ENCODE measurements around the gene KRTAP19-1.

KRTAP19-1 gene

DNA sequence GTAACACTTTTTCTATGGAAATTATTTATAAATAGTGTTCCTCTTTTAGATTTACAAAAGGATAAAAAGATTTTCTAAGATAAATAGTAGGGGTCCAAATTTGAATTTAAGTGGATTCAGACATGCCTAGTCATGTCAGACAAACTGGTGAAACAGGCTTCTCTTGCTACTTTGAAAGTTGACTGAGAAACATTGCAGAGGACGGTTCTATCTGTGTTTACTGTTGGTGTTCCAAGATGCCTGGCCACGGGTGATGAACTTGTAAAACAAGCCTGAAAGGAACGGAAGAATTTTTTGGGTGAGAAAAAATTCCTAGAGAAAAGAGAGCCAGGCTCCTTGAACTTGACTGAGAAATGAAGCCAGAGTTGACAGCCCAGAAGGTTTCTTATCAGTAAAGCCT is 2.2 kb downstream of the KRTAP19-1 start:
- Histone ChIP-seq H3K36me3 (ENCODE audit: insufficient read depth, low read length) (no peaks in the 10 kb centered on the region), H3K27me3 (ENCODE audit: insufficient read depth, low read length) (no peaks in the 10 kb centered on the region), H3K27ac (ENCODE audit: low read depth, low read length) (no peak overlapping the region), H3K4me3 (ENCODE audit: low read length) (no peak overlapping the region), H3K4me1 (ENCODE audit: insufficient read depth, low read length) (no peaks in the 10 kb centered on the region), H3K9ac (ENCODE audit: low read depth, low read length) (no peak overlapping the region), H3K9me3 (ENCODE audit: insufficient read depth, low read depth, low read length) (no peaks in the 10 kb centered on the region)
- 72% methylated on average over 3 of the region's 3 CpGs for WGBS

DNA sequence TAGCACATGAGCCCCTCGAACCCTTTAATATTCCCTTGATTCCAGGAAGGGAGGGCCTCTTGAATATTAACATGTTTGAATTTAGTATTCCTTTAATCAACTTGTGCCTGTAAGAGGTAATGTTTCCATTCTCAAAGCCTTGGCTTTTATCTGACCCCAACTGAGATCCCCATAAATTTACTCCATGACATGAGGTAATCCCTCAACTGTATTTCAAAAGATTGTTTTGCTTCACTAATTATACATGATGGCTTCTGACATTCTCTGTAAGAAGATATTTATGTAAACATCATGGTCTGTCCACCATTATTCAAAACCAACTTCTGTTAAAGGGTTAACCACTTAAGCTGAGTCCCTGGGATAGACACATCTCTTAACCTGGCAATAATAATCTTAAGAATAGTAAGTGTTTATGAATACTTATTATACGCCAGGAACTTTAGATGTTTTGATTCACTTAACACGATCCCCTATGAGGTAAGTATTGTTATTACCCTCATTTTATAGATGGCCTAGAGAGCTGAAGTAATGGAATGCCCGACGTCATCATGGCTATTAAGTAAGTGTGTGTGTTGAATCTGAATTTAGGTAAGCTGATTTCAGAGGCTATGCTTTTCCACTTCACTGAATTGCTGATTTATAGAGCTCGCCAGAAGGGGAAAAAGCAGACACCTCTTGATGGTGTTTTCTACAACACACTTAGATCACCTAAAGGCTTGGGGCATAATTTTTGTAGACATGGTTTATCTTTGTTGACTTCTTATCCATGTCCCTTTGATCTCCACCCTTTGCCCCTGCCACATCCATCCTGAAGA is 11.1 kb downstream of the KRTAP19-1 start:
- WGBS = 96% methylated on average over 4 of the region's 6 CpGs
- H3K4me3 ChIP-seq (ENCODE audit: low read length) = no peak overlapping the region
- H3K4me1 ChIP-seq (ENCODE audit: insufficient read depth, low read length) = no peaks in the 10 kb centered on the region
- no peaks in the 10 kb centered on the region for H3K9me3 ChIP-seq (ENCODE audit: insufficient read depth, low read depth, low read length)
- no peak overlapping the region for H3K27ac ChIP-seq (ENCODE audit: low read depth, low read length)
- no peaks in the 10 kb centered on the region for H3K27me3 ChIP-seq (ENCODE audit: insufficient read depth, low read length)
- H3K36me3 ChIP-seq (ENCODE audit: insufficient read depth, low read length) = no peaks in the 10 kb centered on the region
- H3K9ac ChIP-seq (ENCODE audit: low read depth, low read length) = no peak overlapping the region

DNA sequence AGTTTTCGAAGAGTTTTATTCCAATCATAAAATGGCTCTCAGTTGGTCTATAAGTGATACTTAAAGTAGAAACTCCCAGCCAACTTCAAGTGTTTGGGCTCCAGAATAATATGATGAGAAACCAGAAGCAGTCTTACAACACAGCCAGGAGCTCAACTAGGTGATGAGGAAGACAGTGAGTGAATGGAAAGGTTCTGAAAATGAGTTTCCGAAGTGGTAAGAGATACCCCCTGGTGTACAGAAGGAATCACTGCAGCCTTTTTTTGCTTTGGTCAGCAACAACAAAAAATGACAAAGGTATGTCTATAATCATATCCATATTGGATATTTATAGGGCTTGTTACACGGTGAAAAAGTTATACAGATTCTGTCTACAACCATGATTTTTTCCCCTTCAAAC is 16.5 kb downstream of the KRTAP19-1 start:
- Histone ChIP-seq H3K4me1 (ENCODE audit: insufficient read depth, low read length) (no peaks in the 10 kb centered on the region), H3K9me3 (ENCODE audit: insufficient read depth, low read depth, low read length) (no peaks in the 10 kb centered on the region), H3K27ac (ENCODE audit: low read depth, low read length) (no peak overlapping the region), H3K4me3 (ENCODE audit: low read length) (no peak overlapping the region), H3K36me3 (ENCODE audit: insufficient read depth, low read length) (no peaks in the 10 kb centered on the region), H3K27me3 (ENCODE audit: insufficient read depth, low read length) (no peaks in the 10 kb centered on the region), H3K9ac (ENCODE audit: low read depth, low read length) (no peak overlapping the region)
- WGBS = 69% methylated on average over 3 of the region's 3 CpGs

DNA sequence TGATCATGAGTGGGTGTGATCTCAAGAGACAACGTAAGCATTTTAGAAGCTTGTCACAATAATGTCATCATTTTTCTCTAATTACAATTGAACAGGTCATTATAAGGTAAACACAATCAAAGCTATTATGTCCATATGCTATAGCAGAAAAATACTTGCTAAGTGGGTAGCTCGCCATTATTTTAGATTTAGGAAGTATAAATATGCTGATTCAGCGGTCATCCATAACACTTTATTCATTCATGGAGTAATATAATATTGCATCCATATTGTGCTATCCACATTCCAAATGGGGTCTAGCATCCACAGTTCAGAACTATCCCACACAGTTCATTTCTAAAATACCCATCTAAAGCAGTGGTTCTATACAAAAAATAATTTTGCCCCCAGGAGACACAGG is 31.7 kb downstream of the KRTAP19-1 start:
- Histone ChIP-seq H3K9me3 (ENCODE audit: insufficient read depth, low read depth, low read length) (no peaks in the 10 kb centered on the region), H3K9ac (ENCODE audit: low read depth, low read length) (no peak overlapping the region), H3K27ac (ENCODE audit: low read depth, low read length) (no peak overlapping the region), H3K4me1 (ENCODE audit: insufficient read depth, low read length) (peaks cover 7% of the 10 kb centered on the region), H3K4me3 (ENCODE audit: low read length) (no peak overlapping the region), H3K36me3 (ENCODE audit: insufficient read depth, low read length) (no peaks in the 10 kb centered on the region), H3K27me3 (ENCODE audit: insufficient read depth, low read length) (no peaks in the 10 kb centered on the region)
- WGBS = no CpG with 5 or more reads among the region's 3 CpGs

DNA sequence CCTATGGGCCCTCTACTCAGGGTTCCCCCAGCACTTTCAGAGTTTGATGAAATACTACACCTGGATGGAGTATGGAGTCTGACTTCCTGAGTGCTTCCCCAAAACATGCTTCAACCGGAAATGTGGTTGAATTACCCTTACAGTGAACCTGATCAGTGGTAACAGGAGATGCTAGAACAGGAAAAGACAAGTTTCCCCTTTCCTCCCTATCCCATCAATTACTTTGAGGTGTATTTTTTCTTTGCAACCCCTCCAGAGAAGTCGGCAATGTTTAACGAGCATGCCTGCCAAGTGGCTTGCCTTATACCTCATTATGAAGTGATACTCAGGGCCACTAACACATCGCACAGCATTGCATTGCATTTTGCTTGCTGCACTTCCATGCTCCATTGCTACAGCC is 33.1 kb downstream of the KRTAP19-1 start:
- Histone ChIP-seq H3K27ac (ENCODE audit: low read depth, low read length) (no peak overlapping the region), H3K9ac (ENCODE audit: low read depth, low read length) (no peak overlapping the region), H3K27me3 (ENCODE audit: insufficient read depth, low read length) (no peaks in the 10 kb centered on the region), H3K4me3 (ENCODE audit: low read length) (no peak overlapping the region), H3K4me1 (ENCODE audit: insufficient read depth, low read length) (peaks cover 11% of the 10 kb centered on the region), H3K9me3 (ENCODE audit: insufficient read depth, low read depth, low read length) (no peaks in the 10 kb centered on the region), H3K36me3 (ENCODE audit: insufficient read depth, low read length) (no peaks in the 10 kb centered on the region)
- WGBS = 85% methylated on average over 4 of the region's 4 CpGs

DNA sequence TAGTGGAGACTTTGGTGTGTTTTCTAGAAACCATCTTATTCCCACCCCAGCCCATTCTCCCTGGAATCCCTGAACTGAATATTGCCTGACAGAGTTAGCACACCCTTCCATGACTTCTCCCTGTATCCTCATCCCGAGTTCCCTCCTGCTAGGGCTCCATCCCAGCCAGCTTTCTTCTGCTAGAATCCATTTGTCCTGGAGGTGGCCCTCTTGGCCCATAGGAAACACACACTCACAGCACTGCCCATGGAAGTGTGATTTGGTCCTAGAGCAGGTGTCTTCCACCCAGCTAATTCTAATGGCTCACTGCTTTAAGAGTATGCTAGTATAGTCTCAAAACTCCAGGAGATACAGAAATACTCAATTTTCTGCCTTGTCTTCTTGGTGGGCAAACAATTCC is 36.0 kb downstream of the KRTAP19-1 start:
- no peak overlapping the region; the same call in 1 of the 2 replicates for H3K27ac ChIP-seq (ENCODE audit: low read depth, low read length)
- H3K4me1 ChIP-seq (ENCODE audit: insufficient read depth, low read length) = peaks cover 11% of the 10 kb centered on the region
- no peaks in the 10 kb centered on the region for H3K36me3 ChIP-seq (ENCODE audit: insufficient read depth, low read length)
- WGBS = 85% methylated on average over 1 of the region's 1 CpG
- H3K27me3 ChIP-seq (ENCODE audit: insufficient read depth, low read length) = no peaks in the 10 kb centered on the region
- H3K9me3 ChIP-seq (ENCODE audit: insufficient read depth, low read depth, low read length) = no peaks in the 10 kb centered on the region
- H3K4me3 ChIP-seq (ENCODE audit: low read length) = no peak overlapping the region
- no peak overlapping the region for H3K9ac ChIP-seq (ENCODE audit: low read depth, low read length)

DNA sequence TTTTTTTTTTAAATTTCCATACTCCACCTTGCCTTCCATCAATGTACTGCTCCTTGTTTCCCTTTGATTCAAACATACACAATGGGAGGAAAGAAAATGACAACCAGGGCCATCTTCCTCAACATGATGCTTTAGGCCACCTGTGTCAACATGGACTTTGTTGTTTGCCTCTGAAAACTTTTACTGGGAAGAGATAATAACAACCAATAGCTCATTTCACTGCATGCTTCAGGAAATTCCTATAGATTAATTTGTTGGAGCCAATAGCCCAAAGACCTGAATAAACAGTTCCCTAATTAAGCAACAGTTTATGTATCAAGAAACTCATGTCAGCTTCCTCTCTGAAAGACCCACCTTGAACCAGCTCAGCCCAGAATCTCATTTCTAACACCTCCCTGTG is 36.9 kb downstream of the KRTAP19-1 start:
- Histone ChIP-seq H3K36me3 (ENCODE audit: insufficient read depth, low read length) (no peaks in the 10 kb centered on the region), H3K9ac (ENCODE audit: low read depth, low read length) (no peak overlapping the region), H3K27ac (ENCODE audit: low read depth, low read length) (peak overlapping the region; percentile 9; the same call in 1 of the 2 replicates), H3K4me1 (ENCODE audit: insufficient read depth, low read length) (peaks cover 11% of the 10 kb centered on the region), H3K9me3 (ENCODE audit: insufficient read depth, low read depth, low read length) (no peaks in the 10 kb centered on the region), H3K27me3 (ENCODE audit: insufficient read depth, low read length) (no peaks in the 10 kb centered on the region), H3K4me3 (ENCODE audit: low read length) (no peak overlapping the region)

DNA sequence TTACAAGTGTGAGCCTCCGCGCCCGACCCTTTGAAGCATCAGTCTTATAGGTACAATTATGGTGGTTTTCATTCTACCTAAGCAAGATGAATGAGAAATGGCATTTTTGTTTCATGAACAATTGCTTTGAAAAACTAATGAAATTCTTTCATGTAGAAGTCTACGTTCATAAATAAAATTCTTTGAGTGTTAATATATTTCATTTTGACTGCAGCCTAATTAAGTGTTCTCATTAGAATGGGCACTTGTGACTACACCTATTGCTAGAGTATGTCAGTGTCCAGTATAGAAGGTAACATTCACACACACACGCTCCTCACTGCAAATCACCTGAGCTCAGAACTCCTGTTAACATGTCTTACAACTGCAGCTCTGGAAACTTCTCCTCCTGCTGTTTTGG is 40.2 kb downstream of the KRTAP19-1 start, which contains the start of gene KRTAP15-1:
Gene KRTAP15-1, plus strand, starts transcription at position 301 of the 400 bp plus-strand sequence. Its CDS starts 53 bp downstream, at position 354.
- Histone ChIP-seq H3K4me1 (ENCODE audit: insufficient read depth, low read length) (peaks cover 11% of the 10 kb centered on the region), H3K4me3 (ENCODE audit: low read length) (no peak within 1 kb of the TSS), H3K36me3 (ENCODE audit: insufficient read depth, low read length) (no peaks in the 10 kb centered on the region), H3K27ac (ENCODE audit: low read depth, low read length) (no peak within 1 kb of the TSS), H3K9me3 (ENCODE audit: insufficient read depth, low read depth, low read length) (no peaks in the 10 kb centered on the region), H3K27me3 (ENCODE audit: insufficient read depth, low read length) (no peaks in the 10 kb centered on the region), H3K9ac (ENCODE audit: low read depth, low read length) (no peak within 1 kb of the TSS)
- WGBS = over 99% methylated on average over 4 of the region's 5 CpGs

DNA sequence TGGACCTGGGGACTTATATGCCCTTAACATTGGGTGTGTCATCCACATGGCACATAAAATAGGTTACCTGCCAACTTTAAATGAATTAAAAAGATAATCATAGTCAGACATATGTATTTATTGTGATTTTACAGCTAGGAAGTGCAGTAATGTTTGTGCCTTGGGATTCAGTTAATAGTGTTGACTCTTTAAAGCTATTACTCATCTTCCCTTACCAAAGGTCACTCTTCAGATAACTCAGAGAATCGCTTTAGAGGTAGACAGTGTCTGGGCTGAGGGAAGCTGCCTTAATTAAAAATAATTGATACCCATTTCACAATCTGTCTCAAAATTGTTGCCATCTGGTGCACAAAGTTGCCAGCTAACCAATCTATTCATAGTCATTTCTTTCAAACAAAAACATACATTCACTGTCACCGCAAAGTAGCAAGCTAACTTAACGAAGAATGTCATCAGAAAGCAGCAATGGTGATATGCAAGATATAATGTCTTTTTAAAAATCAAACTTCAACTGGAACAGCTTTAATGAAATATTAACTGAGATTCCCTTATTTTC is 43.1 kb downstream of the KRTAP19-1 start:
- Histone ChIP-seq H3K9ac (ENCODE audit: low read depth, low read length) (no peak overlapping the region), H3K36me3 (ENCODE audit: insufficient read depth, low read length) (no peaks in the 10 kb centered on the region), H3K9me3 (ENCODE audit: insufficient read depth, low read depth, low read length) (no peaks in the 10 kb centered on the region), H3K4me1 (ENCODE audit: insufficient read depth, low read length) (no peaks in the 10 kb centered on the region), H3K27me3 (ENCODE audit: insufficient read depth, low read length) (no peaks in the 10 kb centered on the region), H3K4me3 (ENCODE audit: low read length) (no peak overlapping the region), H3K27ac (ENCODE audit: low read depth, low read length) (no peak overlapping the region)
- 95% methylated on average over 3 of the region's 3 CpGs for WGBS

DNA sequence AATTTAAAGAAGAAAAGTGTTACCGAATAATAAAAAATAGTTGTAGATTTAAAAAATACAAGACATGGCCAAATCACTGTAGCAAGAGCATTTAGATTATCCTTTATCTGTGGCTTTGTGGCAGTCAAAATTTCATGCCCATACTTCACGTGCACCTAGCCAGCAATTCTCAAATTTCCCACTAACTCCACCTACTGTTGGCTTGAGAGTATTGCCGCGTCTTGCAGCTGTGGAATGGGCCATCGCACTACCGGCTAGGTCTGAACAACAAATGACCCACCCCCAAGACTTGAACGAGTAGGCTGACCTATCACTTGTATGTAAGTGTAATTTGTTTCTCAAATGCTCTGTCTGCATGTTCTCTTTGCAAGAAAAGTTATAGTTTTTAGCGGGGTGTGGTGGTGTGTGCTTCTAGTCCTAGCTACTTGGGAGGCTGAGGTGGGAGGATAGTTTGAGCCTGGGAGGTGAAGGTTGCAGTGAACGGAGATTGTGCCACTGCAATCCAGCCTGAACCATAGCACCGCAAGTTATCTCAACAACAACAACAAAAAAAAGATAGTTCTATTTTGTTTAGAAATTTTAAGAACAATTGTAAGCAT is 46.0 kb downstream of the KRTAP19-1 start:
- Histone ChIP-seq H3K9me3 (ENCODE audit: insufficient read depth, low read depth, low read length) (no peaks in the 10 kb centered on the region), H3K27ac (ENCODE audit: low read depth, low read length) (no peak overlapping the region), H3K4me3 (ENCODE audit: low read length) (no peak overlapping the region), H3K9ac (ENCODE audit: low read depth, low read length) (no peak overlapping the region), H3K27me3 (ENCODE audit: insufficient read depth, low read length) (no peaks in the 10 kb centered on the region), H3K36me3 (ENCODE audit: insufficient read depth, low read length) (no peaks in the 10 kb centered on the region), H3K4me1 (ENCODE audit: insufficient read depth, low read length) (peaks cover 3% of the 10 kb centered on the region; the same call in 1 of the 2 replicates)
- WGBS = 23% methylated on average over 7 of the region's 10 CpGs

DNA sequence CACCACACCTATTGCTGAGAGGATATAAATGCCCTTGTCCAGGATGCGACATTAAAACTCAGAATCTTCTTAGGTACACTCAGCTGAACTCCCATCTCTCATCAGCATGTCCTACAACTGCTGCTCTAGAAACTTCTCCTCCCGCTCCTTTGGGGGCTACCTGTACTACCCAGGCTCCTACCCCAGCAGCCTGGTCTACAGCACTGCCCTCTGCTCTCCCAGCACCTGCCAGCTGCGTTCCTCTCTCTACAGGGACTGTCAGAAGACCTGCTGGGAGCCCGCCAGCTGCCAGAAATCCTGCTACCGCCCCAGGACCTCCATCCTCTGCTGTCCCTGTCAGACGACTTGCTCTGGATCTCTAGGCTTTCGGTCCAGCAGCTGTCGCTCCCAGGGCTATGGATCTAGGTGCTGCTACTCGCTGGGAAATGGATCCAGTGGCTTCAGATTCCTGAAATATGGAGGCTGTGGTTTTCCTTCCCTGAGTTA is 50.0 kb downstream of the KRTAP19-1 start, which contains the start of gene KRTAP13-4:
Gene KRTAP13-4, plus strand, starts transcription at position 51 of the 486 bp plus-strand sequence. Its CDS starts 56 bp downstream, at position 107.
- Histone ChIP-seq H3K27ac (ENCODE audit: low read depth, low read length) (no peak within 1 kb of the TSS), H3K9ac (ENCODE audit: low read depth, low read length) (no peak within 1 kb of the TSS)
- 88% methylated on average over 9 of the region's 9 CpGs for WGBS

More for the DNA sequence above, 50.0 kb downstream of the KRTAP19-1 start, which contains the start of gene KRTAP13-4:
- Histone ChIP-seq H3K36me3 (ENCODE audit: insufficient read depth, low read length) (no peaks in the 10 kb centered on the region), H3K4me1 (ENCODE audit: insufficient read depth, low read length) (peaks cover 24% of the 10 kb centered on the region), H3K27me3 (ENCODE audit: insufficient read depth, low read length) (no peaks in the 10 kb centered on the region), H3K9me3 (ENCODE audit: insufficient read depth, low read depth, low read length) (no peaks in the 10 kb centered on the region), H3K4me3 (ENCODE audit: low read length) (no peak within 1 kb of the TSS)

Measured in HUES64 (cell line).